BJ (cell line): ENCODE data around the gene MCC. TPM values are rescaled to one million over a fixed set of nuclear protein-coding genes. Genes with fewer than 3 reads are reported as not detected.

Source experiments
- CTCF ChIA-PET: fragments of 350-600 bp; formaldehyde crosslinking; extraction: SDS; loops from one replicate; lab custom pipeline; 2021; ENCODE audit warnings: antibody characterized with exemption, inconsistent platforms; lab: Yijun Ruan, JAX
- POLR2A ChIA-PET: fragments of 300-600 bp; sonication (Branson Sonifier 250); formaldehyde crosslinking; extraction: SDS; loops from one replicate; lab custom pipeline; 2021; ENCODE audit warnings: antibody characterized with exemption; lab: Charles Lee
- DNase-seq: peaks from one replicate; pipeline ENCODE4 v3.0.0-alpha.2; 2011; ENCODE audit warnings: low read depth
- H3K27me3 ChIP-seq: 2 replicates; pipeline ENCODE4 v1.6.0; 2011; ENCODE audit warnings: low read length; ENCODE audit not compliant: control insufficient read depth, insufficient read depth
- H3K36me3 ChIP-seq: 2 replicates; pipeline ENCODE4 v1.5.1; 2011; ENCODE audit warnings: low read length; ENCODE audit not compliant: control insufficient read depth, insufficient read depth
- H3K4me3 ChIP-seq: 2 replicates; pipeline ENCODE4 v1.5.1; 2011; ENCODE audit warnings: low read depth, mild to moderate bottlenecking, control low read depth, low read length
- polyA plus RNA-seq: library from polyadenylated mRNA; depleted of rRNA; stranded (reverse); fragments of >200 nt; gene quantifications from 2 replicates; pipeline ENCODE4 v1.2.3, GENCODE V29; 2011
- TF ChIP-seq, protein P1 (sequence below): IDR thresholded peaks from 2 replicates; pipeline ENCODE4 v1.5.1; 2011; ENCODE audit warnings: low read depth, mild to moderate bottlenecking, control low read depth, inconsistent platforms, low read length, moderate library complexity; ENCODE audit not compliant: insufficient read depth

The MCC gene
- polyA plus RNA-seq, 1 experiment: 2.3 TPM

DNA sequence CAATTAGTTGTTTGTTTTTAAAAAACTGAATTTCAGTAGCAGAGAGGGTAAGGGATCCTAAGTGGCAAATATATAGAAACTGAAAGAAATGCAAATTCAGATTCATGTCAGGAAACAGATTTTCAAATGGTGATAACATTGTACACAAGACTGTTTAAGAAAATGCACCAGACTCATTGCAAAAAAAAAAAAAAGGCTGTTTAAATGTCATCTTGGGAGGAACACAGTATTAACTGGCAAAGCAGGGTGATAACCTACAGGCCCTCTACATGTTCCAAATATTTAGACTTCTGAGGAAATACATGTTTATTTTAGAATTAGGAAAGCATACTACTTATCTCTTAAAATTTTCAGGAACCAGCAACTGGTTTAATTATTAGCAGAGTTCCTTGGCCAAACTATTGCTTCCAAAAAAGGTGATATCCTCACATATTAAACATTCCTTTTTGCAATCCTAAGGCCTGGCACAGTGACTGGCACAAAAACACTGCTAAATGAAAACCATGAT, 167.9 kb downstream of the MCC start:
- POLR2A ChIA-PET: no interaction called here
- Histone ChIP-seq H3K27me3 (no peaks in the 10 kb centered on the region), H3K4me3 (no peak overlapping the region), H3K36me3 (no peaks in the 10 kb centered on the region)
- TF ChIP-seq, protein P1, sequence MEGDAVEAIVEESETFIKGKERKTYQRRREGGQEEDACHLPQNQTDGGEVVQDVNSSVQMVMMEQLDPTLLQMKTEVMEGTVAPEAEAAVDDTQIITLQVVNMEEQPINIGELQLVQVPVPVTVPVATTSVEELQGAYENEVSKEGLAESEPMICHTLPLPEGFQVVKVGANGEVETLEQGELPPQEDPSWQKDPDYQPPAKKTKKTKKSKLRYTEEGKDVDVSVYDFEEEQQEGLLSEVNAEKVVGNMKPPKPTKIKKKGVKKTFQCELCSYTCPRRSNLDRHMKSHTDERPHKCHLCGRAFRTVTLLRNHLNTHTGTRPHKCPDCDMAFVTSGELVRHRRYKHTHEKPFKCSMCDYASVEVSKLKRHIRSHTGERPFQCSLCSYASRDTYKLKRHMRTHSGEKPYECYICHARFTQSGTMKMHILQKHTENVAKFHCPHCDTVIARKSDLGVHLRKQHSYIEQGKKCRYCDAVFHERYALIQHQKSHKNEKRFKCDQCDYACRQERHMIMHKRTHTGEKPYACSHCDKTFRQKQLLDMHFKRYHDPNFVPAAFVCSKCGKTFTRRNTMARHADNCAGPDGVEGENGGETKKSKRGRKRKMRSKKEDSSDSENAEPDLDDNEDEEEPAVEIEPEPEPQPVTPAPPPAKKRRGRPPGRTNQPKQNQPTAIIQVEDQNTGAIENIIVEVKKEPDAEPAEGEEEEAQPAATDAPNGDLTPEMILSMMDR: no peak
- CTCF ChIA-PET: no interaction called here
- no peak for DNase-seq

DNA sequence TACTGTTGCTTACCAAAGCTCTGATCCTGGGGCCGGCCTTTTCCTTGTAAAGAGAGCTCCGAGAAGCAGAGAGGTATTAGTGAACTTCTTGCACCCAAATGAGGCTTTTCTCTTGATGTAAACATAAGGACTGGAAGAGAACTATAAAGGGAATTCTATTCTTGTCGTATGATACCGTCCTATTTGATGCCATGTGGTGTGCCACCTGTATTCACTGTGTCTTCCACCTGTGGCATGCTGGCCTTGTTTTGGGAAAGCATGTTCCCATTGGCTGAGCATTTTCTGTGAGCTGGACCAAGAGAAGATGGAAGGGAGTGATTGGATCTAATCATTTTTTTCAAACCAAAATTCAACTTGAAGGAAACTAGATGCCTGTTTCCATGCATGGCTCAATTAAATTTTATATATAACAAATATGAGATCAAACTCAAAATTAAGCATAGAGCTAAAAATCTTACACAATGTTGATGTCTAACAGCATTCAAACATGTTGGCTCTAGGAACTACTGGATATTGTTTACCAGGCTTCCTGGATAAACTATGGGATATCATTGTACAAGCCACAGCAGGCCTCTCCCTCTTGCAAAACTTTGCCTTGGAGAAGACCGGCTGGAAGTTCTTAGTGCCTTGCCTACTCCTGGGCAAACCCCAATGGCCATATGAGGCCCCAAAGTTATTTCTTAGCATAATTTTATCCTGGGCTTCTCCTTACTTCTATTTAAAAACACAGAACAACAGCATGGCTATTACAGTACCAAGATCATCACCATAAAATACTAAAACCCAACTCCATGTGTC, 168.8 kb downstream of the MCC start:
- TF ChIP-seq, protein P1: no peak
- ChIA-PET CTCF (interaction anchor here (1.2 to 1.6 kb wide), 2 partner anchors 18 to 267 kb away, joined by 3 read pairs; no protein-coding TSS in a partner anchor), POLR2A (no interaction called here)
- no peak overlapping the region for H3K4me3 ChIP-seq
- H3K36me3 ChIP-seq: no peaks in the 10 kb centered on the region
- no peaks in the 10 kb centered on the region for H3K27me3 ChIP-seq
- DNase-seq: no peak

DNA sequence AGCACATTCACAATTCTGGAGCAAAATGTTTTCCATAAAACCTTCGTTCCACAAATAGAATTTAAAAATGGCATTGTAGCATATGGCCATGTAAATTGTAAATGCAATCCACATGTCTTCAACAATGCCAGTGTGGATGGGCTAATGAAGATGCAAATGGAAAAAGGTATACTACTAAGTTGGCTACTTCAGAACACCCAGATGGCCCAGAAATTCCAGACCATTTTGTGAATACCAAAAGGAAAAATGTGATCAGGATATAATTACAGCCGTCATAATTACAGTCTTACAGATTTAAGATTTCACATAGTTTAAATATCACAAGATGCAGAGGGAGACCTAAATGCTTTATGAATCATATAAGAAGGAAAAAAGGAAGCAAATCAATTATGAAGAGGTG, 170.6 kb downstream of the MCC start:
- Histone ChIP-seq H3K36me3 (no peaks in the 10 kb centered on the region), H3K27me3 (no peaks in the 10 kb centered on the region), H3K4me3 (no peak overlapping the region)
- CTCF ChIA-PET: no interaction called here
- no peak for DNase-seq
- TF ChIP-seq, protein P1: no peak
- POLR2A ChIA-PET: no interaction called here

DNA sequence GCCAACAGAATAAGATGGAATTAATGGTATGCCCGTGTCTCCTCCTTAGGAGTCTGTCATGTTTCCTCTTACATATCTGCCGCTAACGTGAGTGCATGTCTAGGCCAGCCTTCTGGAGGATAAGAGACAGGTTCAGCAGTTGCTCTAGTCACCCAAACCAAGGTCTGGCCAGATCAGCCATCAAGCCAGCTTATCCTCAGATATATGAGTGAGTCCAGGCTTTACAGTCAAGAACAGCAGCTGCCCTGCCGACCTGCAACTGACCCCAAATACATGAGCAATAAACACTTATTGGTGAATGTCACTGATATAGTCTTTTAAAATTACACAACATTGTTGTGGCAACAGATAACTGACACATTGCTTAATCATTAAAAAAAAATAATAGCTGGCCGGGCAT, 177.0 kb downstream of the MCC start:
- TF ChIP-seq, protein P1: no peak
- Histone ChIP-seq H3K27me3 (no peaks in the 10 kb centered on the region; the same call in 1 of the 2 replicates), H3K36me3 (no peaks in the 10 kb centered on the region), H3K4me3 (no peak overlapping the region)
- no peak for DNase-seq
- ChIA-PET POLR2A (no interaction called here), CTCF (interaction anchor here (0.6 to 1.3 kb wide), 2 partner anchors 12 to 13 kb away, joined by 3 to 4 read pairs; no protein-coding TSS in a partner anchor)

- H3K27me3 ChIP-seq: no peaks in the 10 kb centered on the region
- no peak for DNase-seq
- TF ChIP-seq, protein P1: no peak
- no peaks in the 10 kb centered on the region for H3K36me3 ChIP-seq
- ChIA-PET POLR2A (no interaction called here), CTCF (no interaction called here)
- no peak overlapping the region for H3K4me3 ChIP-seq
Measured at GRCh38 chr5:113302120-113302519, 186.1 kb downstream of the MCC start.
